Measurements from ENCODE around the gene CDKN2C. TPM values are rescaled to one million over a fixed set of nuclear protein-coding genes. Genes with fewer than 3 reads are reported as not detected.
A peak's percentile ranks its signal among the peaks of the same experiment; 100 is the strongest.

CDKN2C gene
- total and polyA plus RNA-seq, 2 donors from 2014 or later = 12.5 to 16.6 TPM

- Histone ChIP-seq H3K4me1 (ENCODE audit: control insufficient read depth in 2 of 3, insufficient read depth in 2 of 3, low read depth in 1 of 3, low read length in 3 of 3) (peaks cover 0 to 5% (median 0%) of the 10 kb centered on the region in 3 donors), H3K4me3 (ENCODE audit: low read length in 3 of 3) (peak overlapping the region in 1 of 3 donors; percentile 10), H3K9ac (ENCODE audit: low read length in 3 of 3) (no peak overlapping the region), H3K27me3 (ENCODE audit: control insufficient read depth, insufficient read depth, low read length) (peaks cover 44% of the 10 kb centered on the region), H3K36me3 (ENCODE audit: control insufficient read depth in 2 of 3, insufficient read depth in 3 of 3, low read length in 3 of 3) (no peaks in the 10 kb centered on the region), H3K27ac (ENCODE audit: low read depth in 2 of 2, low read length in 2 of 2) (no peak overlapping the region), H3K9me3 (ENCODE audit: control insufficient read depth in 2 of 3, insufficient read depth in 1 of 3, low read length in 3 of 3) (no peaks in the 10 kb centered on the region)
- FAIRE-seq (no peak), DNase-seq (peak in 1 of 5 donors; percentile 38)
- intact Hi-C loops (cut with DNase I) = no loop called here
- TF ChIP-seq CTCF (IDR thresholded peaks at IDR 0.05; ENCODE audit: borderline replicate concordance, extremely low read depth, insufficient read depth) = no peak
Measured at GRCh38 chr1:50971748-50972305, 1.8 kb downstream of the CDKN2C start.

- DNase-seq (peak in 1 of 5 donors; percentile 22), FAIRE-seq (no peak)
- intact Hi-C loops (cut with DNase I) = no loop called here
- Histone ChIP-seq H3K27me3 (ENCODE audit: control insufficient read depth, insufficient read depth, low read length) (peaks cover 49% of the 10 kb centered on the region), H3K4me1 (ENCODE audit: control insufficient read depth in 2 of 3, insufficient read depth in 2 of 3, low read depth in 1 of 3, low read length in 3 of 3) (peaks cover 0 to 5% (median 0%) of the 10 kb centered on the region in 3 donors), H3K27ac (ENCODE audit: low read depth in 2 of 2, low read length in 2 of 2) (no peak overlapping the region), H3K36me3 (ENCODE audit: control insufficient read depth in 2 of 3, insufficient read depth in 3 of 3, low read length in 3 of 3) (no peaks in the 10 kb centered on the region), H3K9ac (ENCODE audit: low read length in 3 of 3) (no peak overlapping the region), H3K4me3 (ENCODE audit: low read length in 3 of 3) (peak overlapping the region in 1 of 3 donors; percentile 28), H3K9me3 (ENCODE audit: control insufficient read depth in 2 of 3, insufficient read depth in 1 of 3, low read length in 3 of 3) (no peaks in the 10 kb centered on the region)
- no peak for TF ChIP-seq CTCF (IDR thresholded peaks at IDR 0.05; ENCODE audit: borderline replicate concordance, extremely low read depth, insufficient read depth)
Measured at GRCh38 chr1:50972766-50973165, 2.7 kb downstream of the CDKN2C start.

- Histone ChIP-seq H3K27ac (ENCODE audit: low read depth in 2 of 2, low read length in 2 of 2) (no peak overlapping the region), H3K9ac (ENCODE audit: low read length in 3 of 3) (no peak overlapping the region), H3K4me3 (ENCODE audit: low read length in 3 of 3) (no peak overlapping the region)
Measured at GRCh38 chr1:50973255-50973654, 3.2 kb downstream of the CDKN2C start.

More at GRCh38 chr1:50973255-50973654, 3.2 kb downstream of the CDKN2C start:
- FAIRE-seq = no peak
- Histone ChIP-seq H3K9me3 (ENCODE audit: control insufficient read depth in 2 of 3, insufficient read depth in 1 of 3, low read length in 3 of 3) (no peaks in the 10 kb centered on the region), H3K36me3 (ENCODE audit: control insufficient read depth in 2 of 3, insufficient read depth in 3 of 3, low read length in 3 of 3) (no peaks in the 10 kb centered on the region), H3K4me1 (ENCODE audit: control insufficient read depth in 2 of 3, insufficient read depth in 2 of 3, low read depth in 1 of 3, low read length in 3 of 3) (peaks cover 0 to 5% (median 0%) of the 10 kb centered on the region in 3 donors), H3K27me3 (ENCODE audit: control insufficient read depth, insufficient read depth, low read length) (peaks cover 49% of the 10 kb centered on the region)
- peak in 1 of 5 donors; percentile 19 for DNase-seq
- intact Hi-C loops (cut with DNase I) = no loop called here
- no peak for TF ChIP-seq CTCF (IDR thresholded peaks at IDR 0.05; ENCODE audit: borderline replicate concordance, extremely low read depth, insufficient read depth)
